Measurements from ENCODE around the gene RNF19B. TPM values are rescaled to one million over a fixed set of nuclear protein-coding genes. Genes with fewer than 3 reads are reported as not detected.

RNF19B gene
- total RNA-seq, 4 donors from 2014 or later: 15.0 to 38.8 (median 29.2) TPM

DNA sequence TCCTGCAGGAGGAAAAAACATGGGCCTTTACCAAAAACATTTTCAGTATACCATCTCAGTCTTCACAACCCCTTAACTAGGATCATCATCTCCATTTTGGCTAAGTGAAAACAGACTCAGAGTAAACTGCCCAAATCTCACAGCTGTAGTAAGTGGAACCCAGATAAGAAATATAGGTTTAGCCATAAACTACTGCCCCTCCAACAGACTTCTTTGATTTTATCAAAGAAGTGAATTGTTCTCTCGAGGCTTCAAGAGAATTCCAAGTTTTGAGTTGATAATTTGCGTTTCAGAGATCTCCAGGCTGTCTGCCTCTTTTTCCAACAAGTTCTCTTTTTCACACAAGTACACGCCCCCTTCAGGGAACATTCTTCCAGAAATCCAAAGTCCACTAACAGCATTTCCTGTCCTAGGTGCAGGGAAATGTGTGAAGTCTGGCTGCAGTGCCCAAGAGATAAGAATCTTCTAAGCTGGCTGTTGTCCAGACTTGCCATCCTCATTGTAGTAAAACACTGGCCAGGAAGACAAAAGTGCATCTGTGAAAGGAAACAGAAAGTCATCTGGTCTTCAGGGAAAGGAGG, 30.8 kb downstream of the RNF19B start:
- TF ChIP-seq, protein P1, sequence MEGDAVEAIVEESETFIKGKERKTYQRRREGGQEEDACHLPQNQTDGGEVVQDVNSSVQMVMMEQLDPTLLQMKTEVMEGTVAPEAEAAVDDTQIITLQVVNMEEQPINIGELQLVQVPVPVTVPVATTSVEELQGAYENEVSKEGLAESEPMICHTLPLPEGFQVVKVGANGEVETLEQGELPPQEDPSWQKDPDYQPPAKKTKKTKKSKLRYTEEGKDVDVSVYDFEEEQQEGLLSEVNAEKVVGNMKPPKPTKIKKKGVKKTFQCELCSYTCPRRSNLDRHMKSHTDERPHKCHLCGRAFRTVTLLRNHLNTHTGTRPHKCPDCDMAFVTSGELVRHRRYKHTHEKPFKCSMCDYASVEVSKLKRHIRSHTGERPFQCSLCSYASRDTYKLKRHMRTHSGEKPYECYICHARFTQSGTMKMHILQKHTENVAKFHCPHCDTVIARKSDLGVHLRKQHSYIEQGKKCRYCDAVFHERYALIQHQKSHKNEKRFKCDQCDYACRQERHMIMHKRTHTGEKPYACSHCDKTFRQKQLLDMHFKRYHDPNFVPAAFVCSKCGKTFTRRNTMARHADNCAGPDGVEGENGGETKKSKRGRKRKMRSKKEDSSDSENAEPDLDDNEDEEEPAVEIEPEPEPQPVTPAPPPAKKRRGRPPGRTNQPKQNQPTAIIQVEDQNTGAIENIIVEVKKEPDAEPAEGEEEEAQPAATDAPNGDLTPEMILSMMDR (IDR thresholded peaks at IDR 0.05): no peak
- ATAC-seq (ENCODE audit: low FRiP score): no peak

DNA sequence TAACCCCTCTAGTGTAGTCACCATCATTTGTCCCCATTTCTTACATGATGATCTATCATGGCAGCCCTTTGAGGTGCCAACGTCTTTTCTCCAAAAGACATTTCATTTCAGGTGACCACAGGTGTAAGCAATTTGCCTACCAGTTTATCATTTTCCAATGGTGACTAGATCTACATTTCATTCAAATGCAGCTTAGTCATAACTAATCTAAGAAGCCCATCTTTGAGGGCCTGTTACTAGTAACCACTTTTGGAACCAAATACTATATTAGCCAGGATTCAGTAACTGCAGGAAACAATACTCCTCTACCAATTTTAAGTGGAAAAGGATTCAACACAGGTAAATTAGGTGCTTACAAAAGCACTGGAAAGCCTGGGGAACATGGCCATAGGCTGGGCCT, 32.8 kb downstream of the RNF19B start:
- no peak for ATAC-seq (ENCODE audit: low FRiP score)
- TF ChIP-seq, protein P1 (IDR thresholded peaks at IDR 0.05): no peak
- DNase-seq (ENCODE audit: low spot score): no peak

More for the DNA sequence above, 30.8 kb downstream of the RNF19B start:
- DNase-seq (ENCODE audit: low spot score): no peak

- ATAC-seq (ENCODE audit: low FRiP score): no peak
- TF ChIP-seq, protein P1 (IDR thresholded peaks at IDR 0.05): no peak
- DNase-seq (ENCODE audit: low spot score): no peak
These were observed 35.2 kb downstream of the RNF19B start for GRCh38 chr1:32929366-32929765.

GRCh38 chr1:32928715-32929114, 35.9 kb downstream of the RNF19B start:
- DNase-seq (ENCODE audit: low spot score): no peak
- ATAC-seq (ENCODE audit: low FRiP score): no peak
- TF ChIP-seq, protein P1 (IDR thresholded peaks at IDR 0.05): no peak

- DNase-seq (ENCODE audit: low spot score) (no peak), ATAC-seq (ENCODE audit: low FRiP score) (no peak)
- TF ChIP-seq, protein P1 (IDR thresholded peaks at IDR 0.05): no peak
These were observed 36.3 kb downstream of the RNF19B start for GRCh38 chr1:32928285-32928684.

- no peak for DNase-seq (ENCODE audit: low spot score)
- ATAC-seq (ENCODE audit: low FRiP score): no peak
- TF ChIP-seq, protein P1 (IDR thresholded peaks at IDR 0.05): no peak
These were observed 37.2 kb downstream of the RNF19B start for GRCh38 chr1:32927441-32927840.

GRCh38 chr1:32926562-32926961, 38.0 kb downstream of the RNF19B start:
- TF ChIP-seq, protein P1 (IDR thresholded peaks at IDR 0.05): no peak
- ATAC-seq (ENCODE audit: low FRiP score) (no peak), DNase-seq (ENCODE audit: low spot score) (no peak)
